GM12892 (cell line): ENCODE data around the gene ATP8A2.

ENCODE experiments used
- POLR2A ChIP-seq: IDR thresholded peaks from 2 replicates; pipeline ENCODE4 v1.6.1; 2011; ENCODE audit warnings: low read depth, low read length, control low read depth
- POLR2AphosphoS5 ChIP-seq: IDR thresholded peaks from 2 replicates; pipeline ENCODE4 v1.6.1; 2011; ENCODE audit warnings: low read depth, low read length, control low read depth
- TAF1 ChIP-seq: IDR thresholded peaks from 2 replicates; pipeline ENCODE4 v1.6.1; 2011; ENCODE audit warnings: low read depth, mild to moderate bottlenecking, control low read depth, low read length, borderline replicate concordance

- TF ChIP-seq TAF1 (no peak), POLR2A (no peak), POLR2AphosphoS5 (no peak)
Observed at GRCh38 chr13:25881136-25881926, 509.6 kb downstream of the ATP8A2 start.
